K562 (cell line): Measurements from ENCODE around the gene ITPR1. TPM values are rescaled to one million over a fixed set of nuclear protein-coding genes. Genes with fewer than 3 reads are reported as not detected.

ENCODE experiments used
- ATF2 ChIP-seq: sonication (generic); formaldehyde crosslinking; IDR thresholded peaks from 2 replicates; pipeline ENCODE4 v1.8.1; 2022; ENCODE audit warnings: missing genetic modification reagents
- C11orf30 ChIP-seq: fragments of 450-650 bp; IDR thresholded peaks from 2 replicates; pipeline ENCODE4 v1.6.1; 2016; ENCODE audit warnings: low read depth, mild to moderate bottlenecking
- CEBPZ ChIP-seq: fragments of 150-350 bp; IDR thresholded peaks from 2 replicates; pipeline ENCODE4 v1.6.1; 2014; ENCODE audit warnings: low read depth, mild to moderate bottlenecking, low read length, borderline replicate concordance
- E2F6 ChIP-seq, 2 experiments: IDR thresholded peaks; 2 replicates each; pipeline ENCODE4 v1.6.1; 2011; ENCODE audit warnings: borderline replicate concordance in 1 of 2, control low read depth in 1 of 2, low read depth in 1 of 2, low read length in 1 of 2, mild to moderate bottlenecking in 1 of 2, mixed read lengths in 1 of 2, moderate library complexity in 1 of 2; ENCODE audit not compliant: insufficient read depth in 1 of 2, insufficient read length in 1 of 2, poor library complexity in 1 of 2, severe bottlenecking in 1 of 2; ENCODE audit errors: extremely low read depth in 1 of 2
- ETV5 ChIP-seq: sonication (generic); formaldehyde crosslinking; IDR thresholded peaks from 2 replicates; pipeline ENCODE4 v1.4.0; 2020; ENCODE audit warnings: low read depth, mild to moderate bottlenecking, missing genetic modification reagents
- HMGN3 ChIP-seq: IDR thresholded peaks from 2 replicates; pipeline ENCODE4 v1.6.1; 2011; ENCODE audit warnings: borderline replicate concordance, low read depth, mild to moderate bottlenecking, mixed read lengths, low read length; ENCODE audit not compliant: insufficient read length; ENCODE audit errors: extremely low read depth
- KDM2B ChIP-seq: fragments of 250-450 bp; sonication (Bioruptor Pico); IDR thresholded peaks from 2 replicates; pipeline ENCODE4 v1.8.0; 2021; ENCODE audit warnings: mild to moderate bottlenecking, moderate library complexity
- MAX ChIP-seq: sonication (generic); formaldehyde crosslinking; IDR thresholded peaks from 2 replicates; pipeline ENCODE4 v1.9.0; 2022; ENCODE audit warnings: mild to moderate bottlenecking, missing genetic modification reagents
- POLR3A ChIP-seq: IDR thresholded peaks from 2 replicates; pipeline ENCODE4 v1.6.1; 2011; ENCODE audit warnings: borderline replicate concordance, mild to moderate bottlenecking, moderate library complexity; ENCODE audit not compliant: insufficient read length, insufficient read depth; ENCODE audit errors: extremely low read depth
- ZNF277 ChIP-seq: fragments of 250-450 bp; sonication (Bioruptor Pico); IDR thresholded peaks from 2 replicates; pipeline ENCODE4 v1.8.0; 2022; ENCODE audit warnings: inconsistent platforms, mild to moderate bottlenecking, moderate library complexity, borderline replicate concordance
- ZNF592 ChIP-seq: fragments of 450-650 bp; IDR thresholded peaks from 2 replicates; pipeline ENCODE4 v1.6.1; 2017; ENCODE audit warnings: antibody characterized with exemption, mild to moderate bottlenecking
- ZNF740 ChIP-seq, 3 experiments: fragments of 200-800 bp in 1 of 3; sonication (Bioruptor generic) in 1 of 3; sonication (generic) in 1 of 3; formaldehyde crosslinking in 1 of 3; IDR thresholded peaks; 2 replicates each; pipeline versions ENCODE4 v1.6.1 to v1.8.0; 2016 to 2022; ENCODE audit warnings: mild to moderate bottlenecking in 2 of 3, missing compliant biosample characterization in 2 of 3, missing genetic modification characterization in 2 of 3, missing genetic modification reagents in 1 of 3
- polyA plus RNA-seq, 8 experiments: library from polyadenylated mRNA; depleted of rRNA in 4 of 8; stranded (reverse) in 5 of 8; unstranded in 3 of 8; fragments of >200 nt; fragmentation: Nextera tagmentation in 2 of 8; fragmentation: Illumina TruSeq in 1 of 8; extraction: Ambion mirVana in 2 of 8; extraction: Trizol in 1 of 8; gene quantifications; 2 replicates each; pipeline versions ENCODE4 v1.2.1 to v1.2.3, GENCODE V29; 2011 to 2014; ENCODE audit warnings: inconsistent platforms in 1 of 8, missing spikeins in 1 of 8
- total RNA-seq, 7 experiments: library from RNA; depleted of rRNA in 6 of 7; stranded (reverse); fragments of >200 nt in 6 of 7; fragmentation: Illumina TruSeq in 2 of 7; extraction: Trizol in 2 of 7; gene quantifications; 2 replicates each; pipeline versions ENCODE4 v1.2.1 to v1.2.3, GENCODE V29; 2011 to 2021; ENCODE audit warnings: low replicate concordance in 1 of 7

ITPR1 gene
- total and polyA plus RNA-seq, 9 of the 15 experiments (the other 6 are each of a cell fraction or from before 2014, with no cell fraction given) = 22.4 to 40.0 (median 27.4) TPM

- TF ChIP-seq ZNF592 (no peak), ATF2 (CRISPR knock-in tag) (no peak), POLR3A (no peak), KDM2B (CRISPR knock-in tag) (no peak), HMGN3 (no peak), C11orf30 (no peak; the same call in 1 of the 2 replicates), E2F6 (IDR thresholded peaks at IDR 0.05; ENCODE audit: borderline replicate concordance in 1 of 2, extremely low read depth in 1 of 2, insufficient read depth in 1 of 2, insufficient read length in 1 of 2, low read depth in 1 of 2, low read length in 1 of 2, poor library complexity in 1 of 2, severe bottlenecking in 1 of 2) (no peak), CEBPZ (no peak), ETV5 (CRISPR knock-in tag) (no peak), MAX (no peak), ZNF740 (CRISPR knock-in tag; IDR thresholded peaks at IDR 0.05) (no peak), ZNF740 (tag; IDR thresholded peaks at IDR 0.05) (no peak), ZNF277 (no peak)
These were observed 330.2 kb downstream of the ITPR1 start (continued) for GRCh38 chr3:4823385-4823784.
